Brain microvascular endothelial cell (primary cell): ENCODE data around the gene SGO1.

ENCODE experiments used
- DNase-seq: peaks from one replicate; pipeline ENCODE4 v3.0.0-alpha.2; 2020
- H3K27ac ChIP-seq: fragments of 250-450 bp; sonication (Bioruptor Pico); 2 replicates; pipeline ENCODE4 v1.5.1; 2020; ENCODE audit warnings: mild to moderate bottlenecking, moderate library complexity
- H3K27me3 ChIP-seq: fragments of 250-450 bp; sonication (Bioruptor Pico); replicated peaks from 2 replicates; pipeline ENCODE4 v1.5.1; 2020; ENCODE audit warnings: mild to moderate bottlenecking
- H3K36me3 ChIP-seq: fragments of 250-450 bp; sonication (Bioruptor Pico); replicated peaks from 2 replicates; pipeline ENCODE4 v1.5.1; 2020; ENCODE audit warnings: mild to moderate bottlenecking
- H3K4me3 ChIP-seq: 2 replicates; pipeline ENCODE4 v1.5.1; 2011; ENCODE audit warnings: low read depth, mild to moderate bottlenecking, control low read depth, low read length, moderate library complexity
- in situ Hi-C: cut with HindIII; loops from 2 replicates; pipeline ENCODE4 v1.10.0; 2017; ENCODE audit warnings: low sequenced_read_pairs, low pct_ligation_motif_present
- TF ChIP-seq, protein P1 (sequence below): IDR thresholded peaks from 2 replicates; pipeline ENCODE4 v1.5.1; 2011; ENCODE audit warnings: low read depth, mild to moderate bottlenecking, moderate library complexity, low read length, control low read depth, inconsistent platforms; ENCODE audit errors: missing control alignments

Gene SGO1

DNA sequence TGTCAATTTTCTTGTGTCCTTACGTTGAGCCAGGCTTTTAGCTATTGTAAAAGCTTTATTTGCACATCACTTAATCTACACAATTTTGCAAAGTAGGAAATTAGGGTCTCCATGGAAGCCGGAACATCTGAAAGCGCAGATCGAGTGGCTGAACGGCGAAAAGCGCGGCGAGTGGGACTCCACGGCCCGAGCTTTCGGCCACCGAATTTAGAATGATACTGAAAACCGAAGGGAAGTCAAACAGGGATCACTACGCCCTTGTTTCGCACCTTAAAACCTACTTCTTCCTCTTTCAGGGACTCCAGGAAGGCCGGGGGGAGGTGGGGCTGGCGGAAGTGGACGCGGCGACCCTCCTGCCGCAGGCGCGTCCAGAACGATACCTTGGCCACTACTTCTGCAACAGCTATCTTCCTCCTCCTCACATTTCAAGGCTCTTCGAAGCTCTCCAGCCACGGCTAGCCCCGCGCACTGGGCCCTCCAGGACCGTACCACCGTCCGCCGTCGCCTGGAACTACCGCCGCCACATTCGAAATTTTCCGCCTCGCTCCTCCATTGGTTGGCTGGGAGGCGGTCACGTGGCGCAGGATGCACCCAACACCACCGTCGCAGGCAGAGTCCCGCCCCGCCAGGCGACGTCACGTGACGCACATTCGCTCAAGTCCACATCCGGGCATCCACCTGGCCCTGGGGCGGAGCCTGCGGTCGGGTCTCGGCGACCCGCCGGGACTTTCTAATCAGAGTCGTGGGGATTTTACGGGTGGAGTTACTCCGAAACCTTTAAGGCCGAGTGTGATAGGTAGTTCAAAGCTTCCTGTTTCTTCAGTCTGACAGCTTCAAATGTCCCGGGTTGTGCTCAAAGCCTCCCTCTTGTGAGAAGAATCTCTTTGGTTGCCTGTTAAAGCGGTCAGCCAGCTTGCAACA, at the start of gene SGO1:
Gene SGO1 (minus strand): TSS at position 528 of the 921 bp plus-strand sequence. CDS start 2,179 bp downstream, outside the sequence.
- Histone ChIP-seq H3K4me3 (peak within 1 kb of the TSS; percentile 99), H3K36me3 (no peaks in the 10 kb centered on the region), H3K27me3 (no peaks in the 10 kb centered on the region), H3K27ac (peak within 1 kb of the TSS; percentile 92)
- in situ Hi-C loops = no loop called here
- TF ChIP-seq, protein P1, sequence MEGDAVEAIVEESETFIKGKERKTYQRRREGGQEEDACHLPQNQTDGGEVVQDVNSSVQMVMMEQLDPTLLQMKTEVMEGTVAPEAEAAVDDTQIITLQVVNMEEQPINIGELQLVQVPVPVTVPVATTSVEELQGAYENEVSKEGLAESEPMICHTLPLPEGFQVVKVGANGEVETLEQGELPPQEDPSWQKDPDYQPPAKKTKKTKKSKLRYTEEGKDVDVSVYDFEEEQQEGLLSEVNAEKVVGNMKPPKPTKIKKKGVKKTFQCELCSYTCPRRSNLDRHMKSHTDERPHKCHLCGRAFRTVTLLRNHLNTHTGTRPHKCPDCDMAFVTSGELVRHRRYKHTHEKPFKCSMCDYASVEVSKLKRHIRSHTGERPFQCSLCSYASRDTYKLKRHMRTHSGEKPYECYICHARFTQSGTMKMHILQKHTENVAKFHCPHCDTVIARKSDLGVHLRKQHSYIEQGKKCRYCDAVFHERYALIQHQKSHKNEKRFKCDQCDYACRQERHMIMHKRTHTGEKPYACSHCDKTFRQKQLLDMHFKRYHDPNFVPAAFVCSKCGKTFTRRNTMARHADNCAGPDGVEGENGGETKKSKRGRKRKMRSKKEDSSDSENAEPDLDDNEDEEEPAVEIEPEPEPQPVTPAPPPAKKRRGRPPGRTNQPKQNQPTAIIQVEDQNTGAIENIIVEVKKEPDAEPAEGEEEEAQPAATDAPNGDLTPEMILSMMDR = no peak
- peak; percentile 99 for DNase-seq

GRCh38 chr3:20235796-20236195, 49.8 kb upstream of the SGO1 start:
- in situ Hi-C loops = no loop called here
- Histone ChIP-seq H3K27me3 (no peaks in the 10 kb centered on the region), H3K27ac (no peak overlapping the region), H3K4me3 (no peak overlapping the region), H3K36me3 (no peaks in the 10 kb centered on the region)
- DNase-seq = no peak
- TF ChIP-seq, protein P1 = no peak

DNA sequence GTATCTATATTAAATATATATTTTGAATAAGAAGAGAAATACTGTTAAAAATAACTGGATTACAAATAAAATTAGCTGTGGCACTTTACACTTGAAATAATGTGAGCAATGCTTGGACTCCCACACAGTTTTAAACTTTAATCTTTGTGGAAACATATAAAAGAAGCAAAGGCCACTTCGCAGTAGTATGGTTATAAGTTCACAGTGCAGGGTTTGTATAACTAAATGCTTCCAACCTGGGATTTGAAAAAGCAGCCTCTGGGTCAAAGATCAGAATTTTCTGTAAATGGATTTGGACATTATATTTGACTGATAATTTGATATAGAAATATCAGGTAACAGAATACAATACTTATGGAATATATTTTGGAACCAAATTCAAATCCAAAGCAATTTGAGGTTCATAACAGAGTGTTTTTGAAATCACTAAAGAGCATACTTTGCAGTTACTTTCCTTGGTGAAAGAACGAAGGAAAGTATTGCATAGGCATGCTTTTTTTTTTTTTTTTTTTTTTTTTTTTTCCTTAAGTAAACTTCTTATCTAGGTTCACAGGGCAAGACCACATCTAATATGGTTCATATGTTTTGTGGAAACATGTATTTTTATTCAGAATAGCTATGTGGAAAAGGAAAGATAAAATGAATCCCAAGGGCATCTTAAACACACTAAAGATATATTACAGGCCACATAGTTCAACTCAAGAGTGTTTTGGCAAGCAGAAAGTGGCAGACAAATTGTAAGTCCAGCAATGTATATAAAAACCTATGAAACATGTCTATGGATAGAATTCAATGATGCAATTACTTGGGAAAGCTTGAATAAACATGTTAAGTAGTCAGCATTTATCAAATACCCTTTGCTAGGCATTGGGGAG, 47.1 kb upstream of the SGO1 start:
- Histone ChIP-seq H3K27ac (no peak overlapping the region), H3K4me3 (no peak overlapping the region), H3K27me3 (no peaks in the 10 kb centered on the region), H3K36me3 (no peaks in the 10 kb centered on the region)
- TF ChIP-seq, protein P1 = no peak
- no peak for DNase-seq
- in situ Hi-C loops = no loop called here

GRCh38 chr3:20230954-20231353, 44.9 kb upstream of the SGO1 start:
- no peak for DNase-seq
- Histone ChIP-seq H3K27me3 (no peaks in the 10 kb centered on the region), H3K27ac (no peak overlapping the region), H3K4me3 (no peak overlapping the region), H3K36me3 (no peaks in the 10 kb centered on the region)
- in situ Hi-C loops = no loop called here
- TF ChIP-seq, protein P1 = no peak

- Histone ChIP-seq H3K27ac (no peak overlapping the region), H3K27me3 (no peaks in the 10 kb centered on the region), H3K4me3 (no peak overlapping the region), H3K36me3 (no peaks in the 10 kb centered on the region)
- TF ChIP-seq, protein P1 = peak; percentile 52
- peak; percentile 28 for DNase-seq
- in situ Hi-C loops = no loop called here
Observed at GRCh38 chr3:20225769-20226168, 39.8 kb upstream of the SGO1 start.
